GM19240 (cell line): ENCODE results near the gene SMARCA1.

ENCODE experiments used
- DNase-seq: peaks from one replicate; pipeline ENCODE4 v3.0.0; 2011; ENCODE audit warnings: low spot score; ENCODE audit not compliant: insufficient read length

The SMARCA1 gene

GRCh38 chrX:129462707-129463106 lies 60.6 kb downstream of the SMARCA1 start:
- DNase-seq, result no peak

- DNase-seq, result no peak
These were observed 61.4 kb downstream of the SMARCA1 start for GRCh38 chrX:129461801-129462456.

GRCh38 chrX:129452523-129452922 lies 70.8 kb downstream of the SMARCA1 start:
- no peak for DNase-seq

GRCh38 chrX:129450123-129450522 lies 73.2 kb downstream of the SMARCA1 start:
- no peak for DNase-seq

GRCh38 chrX:129449148-129449547 lies 74.1 kb downstream of the SMARCA1 start:
- DNase-seq, result no peak

- DNase-seq, result no peak
These were observed 77.9 kb downstream of the SMARCA1 start for GRCh38 chrX:129445436-129445835.

GRCh38 chrX:129433945-129434344 lies 89.3 kb downstream of the SMARCA1 start:
- DNase-seq, result no peak

- DNase-seq, result no peak
These were observed 89.8 kb downstream of the SMARCA1 start for GRCh38 chrX:129433461-129433860.

GRCh38 chrX:129427267-129427666 lies 96.0 kb downstream of the SMARCA1 start:
- DNase-seq, result no peak

- DNase-seq, result no peak
These were observed 100.1 kb downstream of the SMARCA1 start for GRCh38 chrX:129423191-129423590.

- no peak for DNase-seq
These were observed 118.7 kb downstream of the SMARCA1 start for GRCh38 chrX:129404670-129405008.

GRCh38 chrX:129403974-129404669 lies 119.2 kb downstream of the SMARCA1 start:
- no peak for DNase-seq
